Colon (tissue), 2 donors: Measurements from ENCODE around the gene ARFGAP1.

Source experiments
- FAIRE-seq: peaks from 2 replicates; lab custom pipeline; 2012; peaks lifted over from hg19 to GRCh38; lab: Jason Lieb, UNC
- donor health status: control.
- donor health status: control.

Gene ARFGAP1

GRCh38 chr20:63272105-63273058 lies at the start of gene ARFGAP1:
Gene ARFGAP1 (plus strand): TSS chr20:63272813. CDS start chr20:63275581, 2,768 bp downstream.
- no peak for FAIRE-seq

GRCh38 chr20:63223121-63223825 lies 49.3 kb upstream of the ARFGAP1 start:
- FAIRE-seq, result no peak

- no peak for FAIRE-seq
These were observed 48.8 kb upstream of the ARFGAP1 start for GRCh38 chr20:63223826-63224207.

- FAIRE-seq, result no peak
These were observed 48.1 kb upstream of the ARFGAP1 start for GRCh38 chr20:63224412-63225081.

GRCh38 chr20:63225082-63225454 lies 47.5 kb upstream of the ARFGAP1 start:
- no peak for FAIRE-seq

- FAIRE-seq, result no peak
These were observed 46.3 kb upstream of the ARFGAP1 start for GRCh38 chr20:63226042-63226943.

GRCh38 chr20:63227260-63227659 lies 45.4 kb upstream of the ARFGAP1 start:
- FAIRE-seq, result no peak

- FAIRE-seq, result no peak
These were observed 43.8 kb upstream of the ARFGAP1 start for GRCh38 chr20:63228806-63229205.

- no peak for FAIRE-seq
These were observed 41.8 kb upstream of the ARFGAP1 start for GRCh38 chr20:63230800-63231268.

- FAIRE-seq, result no peak
These were observed 40.2 kb upstream of the ARFGAP1 start for GRCh38 chr20:63232235-63233060.

- FAIRE-seq, result no peak
These were observed 39.6 kb upstream of the ARFGAP1 start for GRCh38 chr20:63233061-63233344.

GRCh38 chr20:63233924-63234323 lies 38.7 kb upstream of the ARFGAP1 start:
- FAIRE-seq, result no peak

- FAIRE-seq, result no peak
These were observed 37.8 kb upstream of the ARFGAP1 start for GRCh38 chr20:63234693-63235398.

- no peak for FAIRE-seq
These were observed 37.1 kb upstream of the ARFGAP1 start, which contains the start of gene BIRC7 for GRCh38 chr20:63235399-63235983. Gene BIRC7 (plus strand): TSS chr20:63235905. CDS start chr20:63236097, 192 bp downstream.

- no peak for FAIRE-seq
These were observed 36.3 kb upstream of the ARFGAP1 start for GRCh38 chr20:63236116-63236837.

- no peak for FAIRE-seq
These were observed 34.6 kb upstream of the ARFGAP1 start for GRCh38 chr20:63238031-63238430.

- no peak for FAIRE-seq
These were observed 34.0 kb upstream of the ARFGAP1 start for GRCh38 chr20:63238514-63239125.

- FAIRE-seq, result no peak
These were observed 33.2 kb upstream of the ARFGAP1 start for GRCh38 chr20:63239431-63239830.

- no peak for FAIRE-seq
These were observed 32.6 kb upstream of the ARFGAP1 start for GRCh38 chr20:63240004-63240403.
